22Rv1 (cell line): Measurements from ENCODE around the gene EVX1.
A peak's percentile ranks its signal among the peaks of the same experiment; 100 is the strongest.

Experiments used
- H3K27ac ChIP-seq: fragments of 450-650 bp; 2 replicates; pipeline ENCODE4 v1.5.1; 2017
- ZFX ChIP-seq: fragments of 450-650 bp; IDR thresholded peaks from 2 replicates; pipeline ENCODE4 v1.6.1; 2017; ENCODE audit warnings: antibody characterized with exemption, borderline replicate concordance
- TF ChIP-seq, protein P1 (sequence below): fragments of 450-650 bp; IDR thresholded peaks from 2 replicates; pipeline ENCODE4 v1.5.1; 2017; ENCODE audit warnings: mild to moderate bottlenecking

EVX1 gene

GRCh38 chr7:27262121-27262520 lies 19.5 kb downstream of the EVX1 start:
- TF ChIP-seq, protein P1, sequence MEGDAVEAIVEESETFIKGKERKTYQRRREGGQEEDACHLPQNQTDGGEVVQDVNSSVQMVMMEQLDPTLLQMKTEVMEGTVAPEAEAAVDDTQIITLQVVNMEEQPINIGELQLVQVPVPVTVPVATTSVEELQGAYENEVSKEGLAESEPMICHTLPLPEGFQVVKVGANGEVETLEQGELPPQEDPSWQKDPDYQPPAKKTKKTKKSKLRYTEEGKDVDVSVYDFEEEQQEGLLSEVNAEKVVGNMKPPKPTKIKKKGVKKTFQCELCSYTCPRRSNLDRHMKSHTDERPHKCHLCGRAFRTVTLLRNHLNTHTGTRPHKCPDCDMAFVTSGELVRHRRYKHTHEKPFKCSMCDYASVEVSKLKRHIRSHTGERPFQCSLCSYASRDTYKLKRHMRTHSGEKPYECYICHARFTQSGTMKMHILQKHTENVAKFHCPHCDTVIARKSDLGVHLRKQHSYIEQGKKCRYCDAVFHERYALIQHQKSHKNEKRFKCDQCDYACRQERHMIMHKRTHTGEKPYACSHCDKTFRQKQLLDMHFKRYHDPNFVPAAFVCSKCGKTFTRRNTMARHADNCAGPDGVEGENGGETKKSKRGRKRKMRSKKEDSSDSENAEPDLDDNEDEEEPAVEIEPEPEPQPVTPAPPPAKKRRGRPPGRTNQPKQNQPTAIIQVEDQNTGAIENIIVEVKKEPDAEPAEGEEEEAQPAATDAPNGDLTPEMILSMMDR, result no peak
- TF ChIP-seq ZFX, result no peak
- H3K27ac ChIP-seq, result no peak overlapping the region

GRCh38 chr7:27263781-27264180 lies 21.2 kb downstream of the EVX1 start:
- no peak for TF ChIP-seq ZFX
- TF ChIP-seq, protein P1, result no peak
- peak overlapping the region; percentile 38 for H3K27ac ChIP-seq

- TF ChIP-seq, protein P1, result peak; percentile 27; the same call in 1 of the 2 replicates
- TF ChIP-seq ZFX, result no peak
- no peak overlapping the region for H3K27ac ChIP-seq
Measured at GRCh38 chr7:27269455-27269854, 26.9 kb downstream of the EVX1 start.

- no peak for TF ChIP-seq ZFX
- TF ChIP-seq, protein P1, result no peak
- H3K27ac ChIP-seq, result no peak overlapping the region
Measured at GRCh38 chr7:27271384-27271783, 28.8 kb downstream of the EVX1 start.

DNA sequence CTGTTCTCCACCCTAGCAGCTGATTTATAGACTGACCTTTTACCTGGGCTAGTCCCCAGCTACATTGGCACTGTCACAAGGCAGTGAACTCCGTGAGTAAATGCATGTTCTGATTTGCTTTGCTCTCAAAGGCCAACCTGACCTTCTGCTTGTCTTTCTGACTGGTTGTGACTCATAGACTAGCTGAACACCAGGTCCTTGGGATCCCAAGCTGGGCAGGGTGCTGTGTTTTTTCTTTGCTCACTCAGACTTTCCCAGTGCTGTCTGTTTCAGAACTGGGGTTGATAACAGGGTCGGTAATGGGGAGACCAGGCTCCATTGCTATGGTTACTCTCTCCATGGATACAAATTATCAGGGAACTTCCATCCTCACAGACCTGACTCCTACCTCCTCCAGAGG lies 35.0 kb downstream of the EVX1 start:
- H3K27ac ChIP-seq, result no peak overlapping the region
- no peak for TF ChIP-seq ZFX
- TF ChIP-seq, protein P1, result no peak

- no peak overlapping the region for H3K27ac ChIP-seq
- TF ChIP-seq, protein P1, result no peak
- TF ChIP-seq ZFX, result no peak
Measured at GRCh38 chr7:27283558-27283957, 41.0 kb downstream of the EVX1 start.

DNA sequence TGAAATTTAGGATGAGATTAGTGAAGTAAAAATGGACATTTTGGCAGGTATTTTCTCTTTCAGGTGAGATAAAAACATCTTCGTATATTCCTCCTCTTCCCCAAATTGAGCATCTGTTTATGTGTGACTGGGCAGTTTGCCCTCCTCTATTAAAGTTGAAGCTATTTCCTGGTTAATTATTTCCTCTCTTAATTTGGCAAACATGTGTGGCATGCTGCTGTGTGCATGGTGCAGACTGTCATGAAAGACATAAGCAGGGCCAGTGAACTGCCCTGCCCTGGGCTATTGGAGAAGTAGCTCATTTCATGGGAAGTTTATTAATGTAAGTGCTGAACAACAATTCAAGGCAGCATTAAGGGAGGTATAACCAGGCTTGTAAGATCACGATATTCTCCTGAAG lies 52.6 kb downstream of the EVX1 start:
- peak overlapping the region; percentile 78 for H3K27ac ChIP-seq
- no peak for TF ChIP-seq ZFX
- TF ChIP-seq, protein P1, result no peak
